SK-N-SH treated with all-trans-retinoic acid at 6 μM for 48 hours (cell line): Measurements from ENCODE around the gene SYAP1.
A peak's percentile ranks its signal among the peaks of the same experiment; 100 is the strongest.

Source experiments
- ESRRG ChIP-seq: fragments of 250-450 bp; sonication (Bioruptor Pico); IDR thresholded peaks from 2 replicates; pipeline ENCODE4 v1.6.1; 2021; ENCODE audit warnings: mild to moderate bottlenecking
- ISL1 ChIP-seq: fragments of 250-450 bp; sonication (Bioruptor Pico); IDR thresholded peaks from 2 replicates; pipeline ENCODE4 v2.1.2; 2022; ENCODE audit warnings: mild to moderate bottlenecking, moderate library complexity
- PPARA ChIP-seq: fragments of 250-450 bp; sonication (Bioruptor Pico); IDR thresholded peaks from 2 replicates; pipeline ENCODE4 v1.5.0; 2020; ENCODE audit warnings: mild to moderate bottlenecking, borderline replicate concordance
- TCF4 ChIP-seq: fragments of 250-450 bp; sonication (Bioruptor Pico); IDR thresholded peaks from 2 replicates; pipeline ENCODE4 v1.8.0; 2021; ENCODE audit warnings: mild to moderate bottlenecking, moderate library complexity, borderline replicate concordance
- TOX ChIP-seq: fragments of 250-450 bp; sonication (Bioruptor Pico); IDR thresholded peaks from 2 replicates; pipeline ENCODE4 v1.8.0; 2021; ENCODE audit warnings: mild to moderate bottlenecking, moderate library complexity, borderline replicate concordance
- ZNF8 ChIP-seq: fragments of 450-650 bp; formaldehyde crosslinking; IDR thresholded peaks from 2 replicates; pipeline ENCODE4 v1.5.0; 2020; ENCODE audit warnings: mild to moderate bottlenecking, moderate library complexity
- TF ChIP-seq, protein P1 (sequence below): fragments of 250-450 bp; sonication (Bioruptor Pico); IDR thresholded peaks from 2 replicates; pipeline ENCODE4 v1.8.0; 2020; ENCODE audit warnings: mild to moderate bottlenecking, moderate library complexity, borderline replicate concordance
- TF ChIP-seq, protein P2 (sequence below): fragments of 250-450 bp; sonication (Bioruptor Pico); IDR thresholded peaks from 2 replicates; pipeline ENCODE4 v1.8.0; 2021; ENCODE audit warnings: low read depth, mild to moderate bottlenecking, moderate library complexity, borderline replicate concordance
- TF ChIP-seq, protein P3 (sequence below): fragments of 250-450 bp; sonication (Bioruptor Pico); IDR thresholded peaks from 2 replicates; pipeline ENCODE4 v1.5.1; 2021; ENCODE audit warnings: mild to moderate bottlenecking, moderate library complexity
- TF ChIP-seq, protein P4 (sequence below): fragments of 250-450 bp; sonication (Bioruptor Pico); IDR thresholded peaks from 2 replicates; pipeline ENCODE4 v1.5.0; 2020; ENCODE audit warnings: mild to moderate bottlenecking, moderate library complexity

DNA sequence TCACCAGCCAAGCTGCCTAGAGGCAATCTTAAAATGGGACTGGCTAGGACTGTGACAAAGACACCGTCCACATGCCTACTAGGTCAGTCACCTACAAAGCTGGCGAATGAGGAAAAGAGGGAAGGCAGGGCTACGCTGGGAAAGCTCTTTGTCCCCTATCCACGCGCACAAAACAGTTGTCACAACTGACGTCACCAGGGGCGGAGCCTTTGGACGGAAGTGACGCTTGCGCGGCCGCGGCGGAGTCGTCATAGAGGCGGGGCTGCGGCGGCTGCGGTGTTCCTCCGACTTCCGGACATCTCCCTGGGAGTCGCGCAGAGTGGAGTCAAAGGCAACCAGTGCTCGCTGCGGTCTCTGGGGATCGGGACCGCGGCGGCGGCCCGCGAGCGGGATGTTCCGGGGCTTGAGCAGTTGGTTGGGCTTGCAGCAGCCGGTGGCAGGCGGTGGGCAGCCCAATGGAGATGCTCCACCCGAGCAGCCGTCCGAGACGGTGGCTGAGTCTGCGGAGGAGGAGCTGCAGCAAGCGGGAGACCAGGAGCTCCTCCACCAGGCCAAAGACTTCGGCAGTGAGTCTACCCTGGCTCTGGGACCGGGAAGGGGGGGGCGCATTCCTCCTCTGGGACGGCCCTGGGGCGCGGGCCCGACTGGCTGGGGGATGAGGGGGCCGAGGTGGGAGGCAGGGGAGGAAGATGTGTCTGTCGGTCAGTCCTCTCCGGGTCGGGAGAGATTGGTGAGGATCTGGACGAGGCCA lies at the start of gene SYAP1:
- TF ChIP-seq, protein P1, sequence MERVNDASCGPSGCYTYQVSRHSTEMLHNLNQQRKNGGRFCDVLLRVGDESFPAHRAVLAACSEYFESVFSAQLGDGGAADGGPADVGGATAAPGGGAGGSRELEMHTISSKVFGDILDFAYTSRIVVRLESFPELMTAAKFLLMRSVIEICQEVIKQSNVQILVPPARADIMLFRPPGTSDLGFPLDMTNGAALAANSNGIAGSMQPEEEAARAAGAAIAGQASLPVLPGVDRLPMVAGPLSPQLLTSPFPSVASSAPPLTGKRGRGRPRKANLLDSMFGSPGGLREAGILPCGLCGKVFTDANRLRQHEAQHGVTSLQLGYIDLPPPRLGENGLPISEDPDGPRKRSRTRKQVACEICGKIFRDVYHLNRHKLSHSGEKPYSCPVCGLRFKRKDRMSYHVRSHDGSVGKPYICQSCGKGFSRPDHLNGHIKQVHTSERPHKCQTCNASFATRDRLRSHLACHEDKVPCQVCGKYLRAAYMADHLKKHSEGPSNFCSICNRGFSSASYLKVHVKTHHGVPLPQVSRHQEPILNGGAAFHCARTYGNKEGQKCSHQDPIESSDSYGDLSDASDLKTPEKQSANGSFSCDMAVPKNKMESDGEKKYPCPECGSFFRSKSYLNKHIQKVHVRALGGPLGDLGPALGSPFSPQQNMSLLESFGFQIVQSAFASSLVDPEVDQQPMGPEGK, result peak; percentile 80; the same call in 1 of the 2 replicates
- TF ChIP-seq TOX (CRISPR knock-in tag), result no peak
- no peak for TF ChIP-seq TCF4 (CRISPR knock-in tag)
- no peak for TF ChIP-seq ISL1
- TF ChIP-seq, protein P2, sequence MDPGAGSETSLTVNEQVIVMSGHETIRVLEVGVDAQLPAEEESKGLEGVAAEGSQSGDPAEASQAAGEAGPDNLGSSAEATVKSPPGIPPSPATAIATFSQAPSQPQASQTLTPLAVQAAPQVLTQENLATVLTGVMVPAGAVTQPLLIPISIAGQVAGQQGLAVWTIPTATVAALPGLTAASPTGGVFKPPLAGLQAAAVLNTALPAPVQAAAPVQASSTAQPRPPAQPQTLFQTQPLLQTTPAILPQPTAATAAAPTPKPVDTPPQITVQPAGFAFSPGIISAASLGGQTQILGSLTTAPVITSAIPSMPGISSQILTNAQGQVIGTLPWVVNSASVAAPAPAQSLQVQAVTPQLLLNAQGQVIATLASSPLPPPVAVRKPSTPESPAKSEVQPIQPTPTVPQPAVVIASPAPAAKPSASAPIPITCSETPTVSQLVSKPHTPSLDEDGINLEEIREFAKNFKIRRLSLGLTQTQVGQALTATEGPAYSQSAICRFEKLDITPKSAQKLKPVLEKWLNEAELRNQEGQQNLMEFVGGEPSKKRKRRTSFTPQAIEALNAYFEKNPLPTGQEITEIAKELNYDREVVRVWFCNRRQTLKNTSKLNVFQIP (CRISPR knock-in tag), result no peak
- TF ChIP-seq, protein P3, sequence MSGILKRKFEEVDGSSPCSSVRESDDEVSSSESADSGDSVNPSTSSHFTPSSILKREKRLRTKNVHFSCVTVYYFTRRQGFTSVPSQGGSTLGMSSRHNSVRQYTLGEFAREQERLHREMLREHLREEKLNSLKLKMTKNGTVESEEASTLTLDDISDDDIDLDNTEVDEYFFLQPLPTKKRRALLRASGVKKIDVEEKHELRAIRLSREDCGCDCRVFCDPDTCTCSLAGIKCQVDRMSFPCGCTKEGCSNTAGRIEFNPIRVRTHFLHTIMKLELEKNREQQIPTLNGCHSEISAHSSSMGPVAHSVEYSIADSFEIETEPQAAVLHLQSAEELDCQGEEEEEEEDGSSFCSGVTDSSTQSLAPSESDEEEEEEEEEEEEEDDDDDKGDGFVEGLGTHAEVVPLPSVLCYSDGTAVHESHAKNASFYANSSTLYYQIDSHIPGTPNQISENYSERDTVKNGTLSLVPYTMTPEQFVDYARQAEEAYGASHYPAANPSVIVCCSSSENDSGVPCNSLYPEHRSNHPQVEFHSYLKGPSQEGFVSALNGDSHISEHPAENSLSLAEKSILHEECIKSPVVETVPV (CRISPR knock-in tag), result no peak
- TF ChIP-seq PPARA (CRISPR knock-in tag), result no peak
- TF ChIP-seq, protein P4, sequence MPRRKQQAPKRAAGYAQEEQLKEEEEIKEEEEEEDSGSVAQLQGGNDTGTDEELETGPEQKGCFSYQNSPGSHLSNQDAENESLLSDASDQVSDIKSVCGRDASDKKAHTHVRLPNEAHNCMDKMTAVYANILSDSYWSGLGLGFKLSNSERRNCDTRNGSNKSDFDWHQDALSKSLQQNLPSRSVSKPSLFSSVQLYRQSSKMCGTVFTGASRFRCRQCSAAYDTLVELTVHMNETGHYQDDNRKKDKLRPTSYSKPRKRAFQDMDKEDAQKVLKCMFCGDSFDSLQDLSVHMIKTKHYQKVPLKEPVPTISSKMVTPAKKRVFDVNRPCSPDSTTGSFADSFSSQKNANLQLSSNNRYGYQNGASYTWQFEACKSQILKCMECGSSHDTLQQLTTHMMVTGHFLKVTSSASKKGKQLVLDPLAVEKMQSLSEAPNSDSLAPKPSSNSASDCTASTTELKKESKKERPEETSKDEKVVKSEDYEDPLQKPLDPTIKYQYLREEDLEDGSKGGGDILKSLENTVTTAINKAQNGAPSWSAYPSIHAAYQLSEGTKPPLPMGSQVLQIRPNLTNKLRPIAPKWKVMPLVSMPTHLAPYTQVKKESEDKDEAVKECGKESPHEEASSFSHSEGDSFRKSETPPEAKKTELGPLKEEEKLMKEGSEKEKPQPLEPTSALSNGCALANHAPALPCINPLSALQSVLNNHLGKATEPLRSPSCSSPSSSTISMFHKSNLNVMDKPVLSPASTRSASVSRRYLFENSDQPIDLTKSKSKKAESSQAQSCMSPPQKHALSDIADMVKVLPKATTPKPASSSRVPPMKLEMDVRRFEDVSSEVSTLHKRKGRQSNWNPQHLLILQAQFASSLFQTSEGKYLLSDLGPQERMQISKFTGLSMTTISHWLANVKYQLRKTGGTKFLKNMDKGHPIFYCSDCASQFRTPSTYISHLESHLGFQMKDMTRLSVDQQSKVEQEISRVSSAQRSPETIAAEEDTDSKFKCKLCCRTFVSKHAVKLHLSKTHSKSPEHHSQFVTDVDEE (CRISPR knock-in tag), result no peak
- TF ChIP-seq ZNF8 (CRISPR knock-in tag), result no peak
- TF ChIP-seq ESRRG (CRISPR knock-in tag), result no peak
